HG02642 (cell line): ENCODE results near the gene LDLRAD4.
"Not testable (repeated sequence)": the region's sequence is repeated elsewhere in the genome, so short reads cannot be mapped to it uniquely, and the experiment has no call there.

Source experiments
- ATAC-seq: cut with Tn5 transposase; IDR thresholded peaks from one replicate; pipeline ENCODE4 v1.9.1; 2021; ENCODE audit warnings: mild to moderate bottlenecking; ENCODE audit not compliant: unreplicated experiment, poor library complexity

Gene LDLRAD4

DNA sequence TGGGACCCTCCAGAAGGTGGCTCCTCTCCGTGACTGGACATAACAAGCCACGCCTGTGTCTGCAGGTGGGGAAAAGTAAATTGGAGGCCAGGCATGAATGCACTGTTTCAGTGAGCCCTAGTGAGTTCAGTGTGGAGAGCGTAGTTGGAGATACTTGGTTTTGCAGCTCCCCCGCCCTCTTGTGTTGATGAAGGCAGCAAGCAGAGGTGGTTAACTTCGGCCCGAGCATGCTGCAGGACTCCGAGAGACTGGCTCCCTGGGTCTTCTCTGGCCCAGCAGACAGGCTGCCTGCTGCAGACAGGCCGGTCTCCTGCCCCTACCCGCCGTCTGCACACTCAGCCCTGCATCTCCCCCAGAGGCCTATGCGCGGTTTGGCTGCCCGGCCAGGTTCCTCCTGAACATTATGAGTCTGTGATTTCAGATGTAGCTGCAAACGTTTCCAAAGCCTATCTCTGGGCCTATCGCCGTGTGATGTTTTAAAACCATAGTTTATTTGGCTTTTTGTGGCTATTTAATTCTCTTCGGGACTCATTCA is 102.4 kb downstream of the LDLRAD4 start:
- ATAC-seq = no peak

DNA sequence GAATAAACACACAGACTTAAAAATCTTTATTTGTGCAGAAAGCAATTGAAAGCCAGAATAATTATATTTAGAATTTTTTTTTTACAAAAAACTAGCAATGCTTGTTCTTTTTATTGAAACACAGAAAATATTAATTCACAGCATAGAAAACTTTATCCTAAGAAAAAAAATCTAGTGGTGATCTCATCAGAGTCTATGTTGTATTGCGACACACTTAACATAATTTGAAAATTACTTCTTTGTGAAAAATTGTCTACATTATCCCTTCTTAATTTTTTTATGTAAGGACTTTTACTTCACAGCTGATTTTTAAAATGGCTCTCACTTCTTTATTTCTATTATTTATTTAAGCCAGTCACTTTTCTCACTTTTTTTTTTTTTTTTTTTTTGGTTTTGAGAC is 103.4 kb downstream of the LDLRAD4 start:
- ATAC-seq = no peak

DNA sequence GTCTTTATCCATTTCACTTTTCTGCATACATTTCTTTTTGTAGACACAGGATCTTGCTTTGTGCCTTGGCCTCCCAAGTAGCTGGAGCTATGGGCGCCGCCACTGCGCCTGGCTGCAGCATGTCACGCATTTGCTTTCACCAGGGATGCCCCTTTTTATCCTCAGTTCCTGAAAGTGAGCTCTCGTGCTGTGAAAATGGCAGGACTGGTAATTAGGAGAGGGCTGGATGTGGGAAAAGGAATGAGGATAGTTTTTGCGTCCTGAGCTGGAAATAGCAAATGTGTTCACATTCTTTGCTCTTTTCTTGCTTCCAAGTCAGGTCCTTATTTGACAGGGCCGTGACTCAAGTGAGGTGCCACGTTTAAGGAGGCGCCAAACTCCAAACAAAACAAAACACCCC is 104.6 kb downstream of the LDLRAD4 start:
- ATAC-seq = no peak

DNA sequence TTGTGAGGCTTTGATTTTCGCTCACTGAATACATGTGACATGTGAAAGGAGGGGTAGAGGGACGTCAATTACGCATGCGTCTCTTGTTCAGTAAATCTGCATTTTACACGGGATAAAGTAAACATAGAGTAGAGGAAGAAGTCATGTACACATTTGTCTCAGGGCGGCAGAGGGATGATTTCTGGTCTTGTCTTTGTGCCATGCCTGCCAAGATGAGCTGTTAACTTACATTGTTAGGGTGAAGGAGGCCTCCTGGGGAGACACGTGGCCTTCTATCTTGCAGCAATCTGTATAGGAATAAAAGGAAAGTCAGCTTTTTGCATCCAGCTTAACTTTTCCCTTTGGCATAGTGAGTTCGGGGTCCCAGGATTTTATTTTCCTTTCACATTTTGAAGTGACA is 106.3 kb downstream of the LDLRAD4 start:
- ATAC-seq = no peak

DNA sequence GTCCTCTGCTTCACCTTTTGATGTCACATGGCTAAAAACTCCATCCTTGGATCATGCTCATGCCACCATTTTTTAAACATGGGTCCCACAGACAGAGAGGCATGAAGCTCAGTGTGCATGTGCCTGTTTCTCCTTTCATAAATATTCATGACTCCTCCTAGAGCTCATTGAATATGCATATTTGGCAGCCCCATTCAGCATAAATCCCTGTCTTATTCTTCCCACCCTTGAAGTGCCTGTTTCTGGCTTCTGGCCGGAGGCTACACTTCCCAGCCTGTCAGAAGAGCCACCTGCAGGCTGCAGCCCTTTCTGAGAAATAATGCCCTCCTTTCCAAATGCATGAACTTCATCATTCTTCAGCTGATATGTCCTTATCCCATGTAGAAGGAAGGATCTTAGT is 109.7 kb downstream of the LDLRAD4 start:
- ATAC-seq = no peak

DNA sequence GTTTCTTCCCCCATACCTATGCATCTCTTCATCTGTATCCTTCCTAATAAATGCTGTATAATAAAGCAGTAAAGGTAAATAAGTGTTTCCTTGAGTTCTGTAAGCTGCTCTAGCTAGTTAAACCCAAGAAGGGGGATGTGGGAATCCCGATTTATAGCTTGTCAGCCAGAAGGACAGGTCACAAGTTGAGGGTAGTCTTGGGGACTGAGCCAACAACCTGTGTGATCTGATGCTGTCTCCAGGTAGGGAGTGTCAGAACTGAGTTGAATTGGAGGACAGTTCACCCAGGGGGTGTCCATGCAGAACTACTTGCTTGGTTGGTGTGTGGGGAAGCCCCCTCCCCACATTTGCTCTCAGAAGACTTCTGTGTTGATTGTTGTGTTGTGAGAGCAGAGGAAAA is 112.4 kb downstream of the LDLRAD4 start:
- no peak for ATAC-seq

DNA sequence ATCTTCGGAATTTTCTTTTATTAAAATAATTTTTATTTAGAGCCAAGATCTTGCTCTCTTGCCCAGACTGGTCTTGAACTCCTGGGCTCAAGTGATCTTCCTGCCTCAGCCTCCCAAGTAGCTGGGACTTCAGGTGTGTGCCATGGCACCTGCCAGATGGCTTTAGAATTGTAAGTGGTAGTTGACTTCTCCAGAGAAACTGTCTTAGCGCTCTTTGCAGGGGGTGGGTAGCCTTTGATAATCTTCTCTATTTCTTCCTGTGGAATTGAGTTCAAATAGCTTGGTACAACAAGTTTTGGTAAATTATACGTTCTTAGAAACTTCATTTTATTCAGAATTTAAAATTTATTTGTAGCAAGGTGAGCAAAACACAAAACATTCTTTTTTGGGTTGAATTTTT is 113.3 kb downstream of the LDLRAD4 start:
- no peak for ATAC-seq

DNA sequence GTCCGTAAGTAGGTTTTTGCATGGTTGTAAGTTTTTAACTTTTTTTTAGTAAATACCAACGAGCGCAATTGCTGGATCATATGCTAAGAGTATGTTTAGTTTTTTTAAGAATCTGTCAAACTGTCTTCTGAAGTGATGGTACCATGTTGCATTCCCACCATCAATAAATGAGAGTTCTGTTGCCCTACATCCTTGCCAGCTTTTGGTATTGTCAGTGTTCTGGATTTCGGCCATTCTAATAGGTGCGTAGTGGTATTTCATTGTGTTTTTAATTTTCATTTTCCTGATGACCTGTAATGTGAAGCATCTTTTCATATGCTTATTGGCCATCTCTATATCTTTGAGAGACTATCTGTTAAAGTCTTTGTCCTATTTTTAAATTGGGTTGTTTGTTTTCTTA is 114.3 kb downstream of the LDLRAD4 start:
- no peak for ATAC-seq

DNA sequence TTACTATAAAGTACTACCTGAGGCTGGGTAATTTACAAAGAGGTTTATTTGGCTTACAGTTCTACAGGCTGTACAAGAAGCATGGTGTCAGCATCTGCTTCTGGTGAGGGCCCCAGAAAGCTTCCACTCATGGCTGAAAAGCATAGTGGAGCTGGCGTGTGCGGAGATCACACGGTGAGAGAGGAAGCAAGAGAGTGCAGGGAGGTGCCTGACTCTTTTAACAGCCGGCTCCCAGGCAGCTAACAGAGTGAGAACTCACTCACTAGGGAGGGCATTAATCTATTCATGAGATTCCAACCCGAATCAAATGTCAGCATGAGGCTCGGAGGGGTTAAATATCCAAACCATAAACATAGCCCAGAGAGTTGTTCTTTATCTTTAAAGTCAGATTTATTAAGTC is 117.3 kb downstream of the LDLRAD4 start:
- ATAC-seq = no peak

DNA sequence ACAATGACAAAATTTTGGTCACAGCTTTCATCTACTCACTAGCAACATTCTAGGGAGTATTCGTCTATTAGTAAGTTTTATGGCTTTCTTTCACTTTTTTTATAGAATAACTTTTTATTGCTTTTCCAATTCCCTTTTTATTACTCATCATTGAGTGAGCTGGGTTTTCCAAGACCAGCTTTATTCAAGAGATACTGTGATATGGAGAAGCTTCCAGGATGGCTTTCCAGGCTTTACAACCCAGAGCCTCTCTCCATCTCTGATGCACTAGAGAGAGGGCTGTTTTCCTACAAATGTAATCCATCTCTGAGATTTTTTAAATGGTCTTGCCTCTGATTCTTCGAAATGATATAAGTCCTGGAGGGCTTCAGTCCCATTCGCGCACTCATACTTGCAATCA is 118.3 kb downstream of the LDLRAD4 start:
- no peak for ATAC-seq

DNA sequence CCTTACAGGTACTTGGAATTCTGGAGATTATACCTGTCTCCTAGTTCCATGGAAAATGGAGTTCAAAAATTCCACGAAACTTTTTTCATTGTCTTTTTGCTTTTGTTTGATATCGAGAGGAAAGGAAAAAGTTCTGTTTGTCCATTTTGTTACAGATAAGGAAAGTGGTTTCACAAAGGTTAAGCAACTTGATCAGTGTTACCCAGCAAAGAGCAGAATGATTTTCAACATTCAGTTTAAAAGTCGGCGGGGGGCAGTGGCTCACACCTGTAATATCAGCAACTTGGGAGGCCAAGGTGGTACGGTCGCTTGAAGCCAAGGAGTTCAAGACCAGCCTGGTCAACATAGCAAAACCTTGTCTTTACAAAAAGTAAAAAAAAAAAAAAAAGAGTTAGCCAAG is 118.8 kb downstream of the LDLRAD4 start:
- ATAC-seq = no peak

DNA sequence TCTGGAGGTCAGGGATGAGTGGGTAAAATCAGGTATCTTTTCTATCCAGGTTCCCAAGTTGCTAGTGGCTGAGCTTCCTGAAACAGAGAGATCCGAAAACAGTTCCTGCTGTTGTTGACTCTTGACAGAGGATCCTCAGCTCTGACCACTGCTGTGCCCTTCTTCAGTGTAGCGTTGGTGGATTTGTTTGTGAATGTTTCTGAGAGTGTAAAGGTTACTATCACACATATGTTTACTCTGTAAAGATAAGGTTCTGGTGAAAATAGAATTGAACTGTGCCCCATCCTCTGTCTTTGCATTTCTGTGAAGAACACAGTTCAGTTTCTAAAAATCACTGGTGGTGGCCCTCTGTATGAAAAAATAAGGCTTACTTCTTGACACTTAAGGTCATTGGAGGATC is 119.8 kb downstream of the LDLRAD4 start:
- no peak for ATAC-seq

DNA sequence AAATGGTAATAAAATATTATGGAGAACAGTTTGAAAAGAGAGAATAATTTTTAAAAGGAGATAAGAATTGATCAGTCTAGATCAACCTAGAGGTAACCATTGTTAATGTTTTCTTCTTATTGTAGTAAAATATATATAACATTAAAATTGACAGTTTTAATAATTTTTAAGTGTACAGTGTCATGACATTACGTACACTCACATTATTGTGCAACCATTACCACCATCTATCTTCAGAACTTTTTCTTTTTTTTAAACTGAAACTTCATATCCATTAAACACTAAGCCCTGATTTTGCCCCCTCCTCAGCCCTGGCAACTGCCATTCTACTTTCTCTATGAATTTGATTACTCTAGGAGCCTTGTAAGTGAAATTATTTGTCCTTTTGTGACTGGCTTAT is 121.1 kb downstream of the LDLRAD4 start:
- no peak for ATAC-seq

DNA sequence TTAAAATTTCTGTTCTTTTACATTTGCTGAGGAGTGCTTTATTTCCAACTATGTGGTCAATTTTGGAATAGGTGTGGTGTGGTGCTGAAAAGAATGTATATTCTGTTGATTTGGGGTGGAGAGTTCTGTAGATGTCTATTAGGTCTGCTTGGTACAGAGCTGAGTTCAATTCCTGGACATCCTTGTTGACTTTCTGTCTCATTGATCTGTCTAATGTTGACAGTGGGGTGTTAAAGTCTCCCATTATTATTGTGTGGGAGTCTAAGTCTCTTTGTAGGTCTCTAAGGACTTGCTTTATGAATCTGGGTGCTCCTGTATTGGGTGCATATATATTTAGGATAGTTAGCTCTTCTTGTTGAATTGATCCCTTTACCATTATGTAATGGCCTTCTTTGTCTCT is 127.9 kb downstream of the LDLRAD4 start:
- ATAC-seq = not testable (repeated sequence)

DNA sequence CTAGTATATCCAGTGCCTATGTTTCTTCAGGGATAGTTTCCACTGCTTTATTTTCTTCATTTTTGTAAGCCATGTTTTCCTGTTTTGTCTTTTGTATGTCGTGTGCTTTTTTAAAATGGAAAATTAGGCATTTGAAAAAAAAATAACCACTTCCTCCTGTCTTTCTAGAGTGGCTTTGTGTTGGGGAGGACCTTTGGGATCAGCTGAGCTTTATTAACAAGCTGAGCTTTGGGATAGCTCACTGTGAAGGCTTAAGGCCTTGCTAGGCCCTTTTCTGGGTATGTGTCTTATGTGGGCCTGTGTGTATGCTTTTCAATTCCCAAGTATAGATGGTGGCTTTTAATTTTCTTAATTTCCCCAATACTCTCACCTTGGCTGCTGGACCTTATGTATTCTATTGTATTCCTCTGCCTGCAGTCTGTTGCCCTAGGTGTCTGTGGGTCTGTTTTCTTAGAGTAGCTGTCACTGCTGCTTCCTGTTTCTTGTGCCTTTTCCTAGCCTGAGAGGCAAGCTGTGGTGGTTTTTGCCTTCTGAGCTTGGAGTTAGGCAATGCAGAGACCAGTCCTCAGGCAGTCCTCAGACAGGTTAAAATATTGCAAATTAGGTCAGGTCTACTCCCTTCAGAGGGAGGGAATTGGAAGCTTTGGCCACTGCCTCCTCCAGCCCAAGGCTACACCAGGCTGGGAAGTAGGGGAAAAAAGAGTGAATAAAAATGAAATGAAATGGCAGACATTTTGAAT is 134.7 kb downstream of the LDLRAD4 start:
- no peak for ATAC-seq

DNA sequence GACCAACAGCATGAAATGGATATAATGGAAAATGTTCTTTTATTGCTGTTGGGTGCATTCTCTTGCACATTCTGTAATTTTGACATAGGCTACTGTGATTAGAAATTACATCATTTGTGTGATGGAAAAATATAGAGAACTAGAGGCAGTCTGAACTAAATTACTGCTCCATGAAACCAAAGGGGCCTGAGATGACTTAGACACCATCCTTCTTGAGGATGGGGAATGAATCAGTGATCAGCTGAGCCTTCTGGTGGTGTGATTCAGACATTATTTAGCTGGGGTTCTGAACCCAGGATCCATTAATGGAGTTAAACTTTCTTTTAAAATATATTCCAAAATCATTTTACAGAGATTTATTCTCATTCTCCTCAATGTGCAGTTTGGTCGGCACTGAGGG is 135.8 kb downstream of the LDLRAD4 start:
- no peak for ATAC-seq

DNA sequence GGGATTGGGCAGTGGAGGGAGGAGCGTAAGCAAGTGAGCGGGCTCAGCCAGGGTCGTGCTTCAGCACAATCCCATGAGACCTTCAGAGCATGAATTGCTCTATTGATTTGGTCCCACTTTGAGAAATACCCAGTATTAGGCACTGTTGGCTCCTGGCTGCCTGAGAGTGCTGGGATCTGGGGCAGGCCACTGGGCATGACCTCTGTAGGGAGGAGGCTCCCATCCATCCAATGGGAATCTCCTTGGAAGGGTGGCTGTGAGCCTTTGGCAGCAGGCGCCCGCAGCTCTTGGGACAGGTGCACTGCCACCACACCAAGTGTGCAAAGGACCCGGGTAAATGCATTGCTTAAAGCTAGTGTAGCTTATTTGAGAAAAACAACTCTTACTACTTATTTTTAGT is 137.5 kb downstream of the LDLRAD4 start:
- no peak for ATAC-seq

DNA sequence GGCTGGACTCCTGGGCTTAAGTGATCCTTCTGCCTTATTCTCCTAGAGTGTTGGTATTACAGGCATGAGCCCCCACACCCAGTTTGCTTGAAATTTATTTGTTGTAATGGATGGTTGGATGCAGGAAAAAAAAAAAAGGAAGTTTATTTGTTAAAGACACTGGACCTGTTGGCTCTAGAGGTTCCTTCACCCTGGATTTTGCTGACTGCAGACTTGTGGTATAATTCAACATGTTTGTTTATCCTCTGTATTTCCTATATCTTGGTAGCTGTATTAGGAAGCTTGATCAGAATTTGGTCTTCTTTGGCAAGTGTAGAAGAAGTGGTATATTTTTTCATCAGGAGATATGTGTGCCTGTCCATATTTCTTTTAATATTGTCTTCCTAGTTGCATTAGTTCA is 138.7 kb downstream of the LDLRAD4 start:
- no peak for ATAC-seq

DNA sequence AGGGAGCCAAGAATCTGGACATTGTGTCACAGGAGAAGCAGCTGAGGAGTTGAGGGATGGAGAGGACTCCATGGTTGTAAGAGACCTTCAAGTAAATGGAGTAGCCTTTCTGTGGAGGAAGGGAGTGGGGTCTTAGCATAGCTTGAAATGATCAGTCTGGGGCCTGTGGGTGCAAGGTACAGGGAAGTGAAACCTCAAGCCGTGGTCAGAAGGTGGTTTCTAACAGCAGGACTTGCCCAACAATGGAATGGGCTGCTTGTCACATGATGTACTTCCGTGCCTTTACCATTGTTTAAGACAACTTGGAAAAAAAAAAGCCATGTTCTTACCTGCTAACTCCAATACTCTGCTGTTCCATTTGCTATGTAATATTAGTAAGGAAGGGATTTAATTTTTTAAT is 140.7 kb downstream of the LDLRAD4 start:
- ATAC-seq = no peak

DNA sequence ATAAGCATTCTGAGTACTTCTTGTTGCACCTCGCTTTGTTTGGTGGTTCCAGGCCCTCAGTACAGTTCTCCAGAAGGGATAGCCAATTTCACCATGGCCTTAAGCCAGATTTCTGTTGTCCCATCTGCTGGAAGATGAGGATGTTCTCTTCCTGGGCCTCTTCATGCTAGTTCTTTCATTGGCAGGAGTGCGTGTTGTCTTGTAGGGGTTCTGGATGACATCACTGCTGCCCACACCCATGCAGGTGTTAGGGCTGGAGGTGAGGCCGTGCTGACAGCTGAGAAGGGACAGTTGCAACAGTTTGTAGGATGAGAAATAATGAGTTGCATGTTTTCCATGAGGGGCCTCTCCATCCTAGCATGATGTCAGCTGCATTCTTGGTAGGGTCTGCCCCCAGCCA is 142.9 kb downstream of the LDLRAD4 start:
- ATAC-seq = no peak

DNA sequence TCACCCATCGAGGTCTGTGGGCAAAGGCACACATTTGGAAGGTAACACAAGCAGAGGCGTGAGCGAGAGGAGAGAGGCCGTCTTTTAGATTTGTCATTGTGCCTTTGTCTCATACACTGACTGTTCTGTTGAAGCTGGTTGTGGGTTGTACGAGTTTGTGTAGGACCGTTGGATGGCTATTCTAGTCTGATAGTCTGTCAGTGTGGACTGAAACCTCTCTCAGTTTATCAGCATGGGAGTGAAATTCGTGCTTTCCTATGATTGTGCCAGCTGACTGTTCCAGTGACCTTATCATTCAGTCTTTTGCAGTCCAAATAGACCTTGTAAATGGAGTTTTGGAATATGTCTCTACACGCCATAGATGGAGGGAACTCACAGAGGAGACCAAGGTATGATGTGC is 143.5 kb downstream of the LDLRAD4 start:
- no peak for ATAC-seq

DNA sequence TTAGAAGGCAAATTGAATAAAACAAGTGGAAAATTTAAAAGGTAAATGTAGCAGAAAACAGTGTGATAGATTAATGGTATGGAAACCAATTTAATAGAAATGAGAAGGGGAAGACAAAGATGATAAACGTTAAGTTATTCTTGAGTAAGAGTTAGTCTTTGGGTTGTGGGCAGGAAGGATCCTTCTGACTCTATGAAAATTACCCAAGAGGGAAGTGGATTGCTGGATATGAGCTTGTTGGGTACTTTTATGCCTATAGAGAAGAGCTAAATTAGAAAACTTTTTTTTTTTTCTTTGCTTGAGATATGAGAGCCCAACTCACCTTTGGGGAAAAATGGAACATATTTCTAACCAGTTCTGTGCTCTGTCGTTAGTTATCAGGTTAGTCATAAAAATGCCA is 144.0 kb downstream of the LDLRAD4 start:
- no peak for ATAC-seq

DNA sequence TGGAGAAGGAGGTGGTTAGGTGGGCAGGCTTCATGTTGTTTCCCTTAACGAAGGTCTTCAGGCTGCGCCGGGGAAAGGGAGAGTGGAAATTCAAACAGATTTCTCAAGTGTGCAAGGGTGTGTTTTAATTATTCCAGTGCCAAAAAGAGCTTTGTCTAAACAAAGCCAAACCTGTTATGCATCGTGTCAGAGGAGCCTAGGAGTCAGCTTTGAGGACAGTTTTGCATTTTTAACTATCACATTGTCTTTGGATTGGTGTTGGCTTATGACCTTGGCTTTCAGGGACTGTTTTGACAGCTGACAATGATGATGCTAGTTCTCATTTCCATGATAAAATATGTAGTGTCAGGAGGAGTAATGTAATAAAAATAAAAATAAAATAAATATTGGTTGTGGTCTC is 144.8 kb downstream of the LDLRAD4 start:
- no peak for ATAC-seq
